ENCODE data around the gene KIRREL3.

Gene KIRREL3

DNA sequence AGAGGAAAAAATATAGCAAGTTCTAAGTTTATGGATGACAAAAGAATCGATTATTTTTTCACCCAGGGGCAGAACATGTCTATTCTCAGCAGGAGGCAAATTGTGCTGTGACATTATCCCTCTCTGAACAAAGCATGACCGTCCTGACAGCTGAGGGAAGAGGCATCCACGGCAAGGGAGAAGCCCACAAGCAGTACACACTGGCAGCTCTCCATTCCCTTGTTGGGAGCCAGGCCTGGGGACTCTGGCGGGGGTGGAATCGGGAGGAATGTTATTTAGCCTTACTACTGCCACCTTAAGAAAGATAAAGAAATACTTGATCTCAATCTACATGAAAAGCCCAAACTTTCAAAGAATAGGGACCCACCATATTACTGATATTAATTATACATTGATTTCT is 3.4 kb downstream of the KIRREL3 start:
- DNase-seq: peak; percentile 69

- DNase-seq: no peak
These were observed 4.3 kb downstream of the KIRREL3 start for GRCh38 chr11:126996036-126996804.

DNA sequence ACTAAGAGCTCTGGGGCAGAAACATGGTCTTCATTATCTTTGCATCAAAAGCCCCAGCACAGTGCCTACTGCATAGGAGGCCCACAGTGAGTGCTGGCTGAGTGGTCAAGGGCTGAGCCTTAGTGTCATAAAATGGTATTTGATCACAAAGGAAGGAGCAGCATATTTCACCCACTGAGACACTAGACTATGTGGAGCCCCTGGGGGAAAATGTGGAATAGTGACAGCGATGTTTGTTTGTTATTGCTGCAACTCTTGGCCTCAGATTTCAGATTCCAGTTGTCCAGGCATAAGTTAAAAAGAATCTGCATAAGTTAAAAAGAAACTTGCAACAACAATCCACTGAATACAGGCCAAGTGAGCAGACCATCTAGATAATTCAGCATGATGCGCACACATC is 7.0 kb downstream of the KIRREL3 start:
- DNase-seq: peak; percentile 80

GRCh38 chr11:126992804-126993111 is 7.8 kb downstream of the KIRREL3 start:
- peak; percentile 96 for DNase-seq

GRCh38 chr11:126992065-126992803 is 8.3 kb downstream of the KIRREL3 start:
- DNase-seq: peak; percentile 98

- peak; percentile 75 for DNase-seq
These were observed 9.0 kb downstream of the KIRREL3 start for GRCh38 chr11:126991596-126991995.

- peak; percentile 52 for DNase-seq
These were observed 9.7 kb downstream of the KIRREL3 start for GRCh38 chr11:126990716-126991480.

GRCh38 chr11:126989942-126990715 is 10.4 kb downstream of the KIRREL3 start:
- DNase-seq: peak; percentile 86

- DNase-seq: no peak
These were observed 11.9 kb downstream of the KIRREL3 start for GRCh38 chr11:126988655-126989054.

GRCh38 chr11:126981635-126982034 is 18.9 kb downstream of the KIRREL3 start:
- no peak for DNase-seq

DNA sequence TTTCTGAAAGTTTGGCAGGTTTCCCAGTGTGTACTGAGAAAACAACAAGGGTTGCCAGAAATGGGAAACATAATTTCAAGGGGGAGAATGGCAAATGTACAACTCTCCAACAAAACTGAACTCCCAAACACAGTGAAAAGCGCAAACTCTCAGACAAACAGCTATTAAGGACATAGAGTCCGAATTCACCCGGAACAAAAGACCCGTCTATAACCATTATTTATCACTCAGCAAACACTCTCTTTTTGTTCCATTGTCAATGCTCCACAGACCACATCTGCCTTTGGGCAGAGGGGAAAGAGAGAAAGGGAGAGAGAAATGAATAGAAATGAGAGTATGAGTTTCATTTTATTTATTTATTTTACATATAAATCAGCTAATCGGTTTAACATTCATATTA is 21.7 kb downstream of the KIRREL3 start:
- DNase-seq: no peak

- no peak for DNase-seq
These were observed 22.4 kb downstream of the KIRREL3 start for GRCh38 chr11:126978165-126978564.

GRCh38 chr11:126973051-126973450 is 27.5 kb downstream of the KIRREL3 start:
- DNase-seq: no peak

DNA sequence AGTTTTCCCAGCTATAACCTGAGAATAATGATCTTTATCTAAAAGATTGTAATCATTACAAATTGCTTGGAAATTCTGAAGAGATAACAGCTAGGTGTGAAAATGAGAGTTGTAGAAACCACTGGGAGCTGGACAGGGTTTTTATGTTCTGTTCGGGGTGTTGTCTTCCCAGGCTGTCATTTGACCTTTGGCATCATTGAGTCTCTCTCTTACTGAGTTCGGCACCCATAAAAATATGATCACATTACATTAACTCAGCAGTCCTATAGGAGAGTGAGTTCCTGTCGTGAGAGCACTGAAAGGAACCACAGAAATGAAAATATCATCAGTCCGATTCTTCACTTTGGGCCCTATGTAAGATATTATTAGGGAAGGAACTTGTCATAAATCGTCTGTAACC is 29.3 kb downstream of the KIRREL3 start:
- DNase-seq: no peak

- DNase-seq: peak; percentile 74
These were observed 30.6 kb downstream of the KIRREL3 start for GRCh38 chr11:126969865-126970479.

DNA sequence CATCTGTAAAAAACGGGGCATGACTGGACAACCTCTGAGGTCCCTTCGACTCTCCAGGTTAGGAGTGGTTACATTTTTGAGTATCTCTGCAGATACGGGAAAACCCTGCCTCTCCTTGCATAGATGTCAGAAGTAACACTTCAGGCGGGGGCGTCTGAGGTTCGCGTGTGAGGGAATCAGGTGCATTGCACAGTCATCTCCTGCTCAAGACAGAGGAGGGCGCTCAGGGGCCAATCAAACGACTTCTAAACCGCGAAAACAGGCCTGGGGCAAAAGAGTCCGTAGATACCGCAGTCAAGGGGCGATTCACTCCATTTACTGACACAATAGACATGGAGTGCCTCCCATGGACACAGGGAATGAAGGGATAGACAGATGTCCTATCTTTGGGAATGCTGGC is 31.7 kb downstream of the KIRREL3 start:
- peak; percentile 10 for DNase-seq

- DNase-seq: no peak
These were observed 35.2 kb downstream of the KIRREL3 start for GRCh38 chr11:126965331-126965730.

DNA sequence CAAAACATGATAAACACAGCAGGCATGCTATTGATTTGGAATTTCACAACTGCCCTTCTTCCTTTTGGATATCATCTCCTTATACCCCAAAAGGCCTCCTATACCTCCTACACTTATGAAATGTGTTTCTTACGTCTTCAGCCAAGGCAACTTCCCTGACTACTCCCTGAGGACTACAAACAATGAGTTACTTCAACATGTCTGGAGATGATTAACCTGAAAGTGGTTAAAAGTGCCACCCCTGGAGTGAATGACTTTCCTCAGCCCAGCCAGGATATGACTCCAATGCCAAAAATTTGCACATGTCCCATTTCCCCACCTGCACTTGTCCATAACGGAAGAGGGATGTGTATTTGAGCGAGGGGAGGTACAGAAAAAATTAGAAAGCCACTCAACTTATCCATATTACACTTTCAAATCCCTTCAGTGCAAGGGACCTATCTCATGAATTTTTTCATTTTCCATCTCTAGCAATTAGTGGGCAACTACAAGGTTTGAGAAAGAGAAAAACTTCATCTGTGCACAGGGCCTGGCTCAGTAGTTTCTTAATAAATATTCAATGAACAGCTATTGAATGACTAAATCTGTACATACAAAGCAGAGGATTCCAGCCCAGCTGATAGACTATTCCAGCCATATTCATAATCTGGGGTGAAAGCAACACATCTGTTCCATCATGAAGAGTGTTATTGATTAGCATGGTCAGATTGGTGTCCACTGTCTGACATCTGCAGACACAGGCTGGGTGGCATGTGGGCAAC is 36.8 kb downstream of the KIRREL3 start:
- DNase-seq: peak; percentile 30

DNA sequence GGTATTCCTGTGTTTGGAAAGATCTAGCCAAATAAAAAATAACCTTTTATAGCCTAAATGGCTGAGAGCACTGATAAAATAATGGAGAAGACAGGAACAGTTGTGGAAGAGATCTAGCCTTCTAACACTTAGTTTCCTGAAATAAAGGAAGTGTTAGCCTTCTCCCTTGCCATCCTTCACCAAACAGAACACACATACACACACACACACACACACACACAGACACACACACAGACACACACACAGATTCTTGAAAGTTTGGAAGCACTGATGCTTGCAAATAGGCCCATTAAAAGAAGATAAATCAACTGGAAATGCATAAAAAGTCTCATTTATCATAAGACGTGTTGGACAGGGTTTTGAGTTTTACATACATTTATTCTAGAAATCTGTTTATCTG is 37.5 kb downstream of the KIRREL3 start:
- DNase-seq: no peak

DNA sequence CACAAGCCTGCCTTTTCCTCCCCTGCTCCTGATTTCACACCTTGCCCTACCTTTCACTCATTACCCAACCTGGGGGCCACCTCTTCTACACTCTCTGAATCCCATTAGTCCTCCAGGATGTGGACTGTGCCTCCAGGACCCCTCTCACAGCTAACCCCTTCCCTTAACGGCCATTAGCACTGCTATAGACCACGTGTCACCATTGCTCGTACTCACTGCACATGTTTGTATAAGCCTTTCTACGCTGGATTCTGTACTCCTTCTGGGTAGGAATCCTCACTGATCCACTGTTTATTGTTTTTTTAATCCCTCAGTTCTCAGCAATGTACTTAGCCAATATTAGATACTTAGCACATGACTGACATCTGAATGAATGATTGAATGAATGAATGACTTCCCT is 40.9 kb downstream of the KIRREL3 start:
- DNase-seq: no peak

DNA sequence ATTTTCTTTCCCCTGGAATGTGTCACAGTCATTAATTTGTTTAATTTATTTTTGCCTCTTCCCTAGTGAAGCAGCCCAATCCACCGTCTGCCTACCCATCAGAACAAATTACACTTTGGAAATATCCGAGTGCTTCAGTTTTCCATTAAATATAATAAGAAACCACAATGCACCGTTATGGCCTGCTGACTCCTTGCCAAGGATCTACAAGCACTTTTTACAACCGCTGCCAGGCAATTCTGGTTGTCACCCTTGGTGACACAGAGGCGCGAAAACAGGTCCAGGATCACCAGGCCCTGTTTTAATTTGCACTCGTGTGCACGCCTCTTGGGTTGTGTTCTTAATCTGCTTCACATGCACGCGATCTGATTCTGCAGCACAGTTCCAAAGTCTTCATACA is 43.9 kb downstream of the KIRREL3 start:
- DNase-seq: no peak

All from fibroblast of skin of scalp (primary cell).